Right lobe of liver (tissue), 4 donors: ENCODE measurements around the gene NME3.

Experiments
- POLR2A ChIP-seq: fragments of 450-650 bp; IDR thresholded peaks from one replicate; pipeline ENCODE4 v1.6.1; 2017; ENCODE audit warnings: antibody characterized with exemption, mild to moderate bottlenecking
- TF ChIP-seq, protein P1 (sequence below), 4 donors: fragments of 200-600 bp in 3 of 4; fragments of 450-650 bp in 1 of 4; IDR thresholded peaks; one replicate each; pipeline versions ENCODE4 v1.5.1 to v1.8.0; 2016 to 2022; ENCODE audit warnings: antibody characterized with exemption in 4 of 4, mild to moderate bottlenecking in 2 of 4
- donor health status: DM: no; HTN: no; CAD: no.
- donor health status: DM: no; HTN: no; CAD: no.
- donor health status: DM: no; HTN: yes; CAD: no.

DNA sequence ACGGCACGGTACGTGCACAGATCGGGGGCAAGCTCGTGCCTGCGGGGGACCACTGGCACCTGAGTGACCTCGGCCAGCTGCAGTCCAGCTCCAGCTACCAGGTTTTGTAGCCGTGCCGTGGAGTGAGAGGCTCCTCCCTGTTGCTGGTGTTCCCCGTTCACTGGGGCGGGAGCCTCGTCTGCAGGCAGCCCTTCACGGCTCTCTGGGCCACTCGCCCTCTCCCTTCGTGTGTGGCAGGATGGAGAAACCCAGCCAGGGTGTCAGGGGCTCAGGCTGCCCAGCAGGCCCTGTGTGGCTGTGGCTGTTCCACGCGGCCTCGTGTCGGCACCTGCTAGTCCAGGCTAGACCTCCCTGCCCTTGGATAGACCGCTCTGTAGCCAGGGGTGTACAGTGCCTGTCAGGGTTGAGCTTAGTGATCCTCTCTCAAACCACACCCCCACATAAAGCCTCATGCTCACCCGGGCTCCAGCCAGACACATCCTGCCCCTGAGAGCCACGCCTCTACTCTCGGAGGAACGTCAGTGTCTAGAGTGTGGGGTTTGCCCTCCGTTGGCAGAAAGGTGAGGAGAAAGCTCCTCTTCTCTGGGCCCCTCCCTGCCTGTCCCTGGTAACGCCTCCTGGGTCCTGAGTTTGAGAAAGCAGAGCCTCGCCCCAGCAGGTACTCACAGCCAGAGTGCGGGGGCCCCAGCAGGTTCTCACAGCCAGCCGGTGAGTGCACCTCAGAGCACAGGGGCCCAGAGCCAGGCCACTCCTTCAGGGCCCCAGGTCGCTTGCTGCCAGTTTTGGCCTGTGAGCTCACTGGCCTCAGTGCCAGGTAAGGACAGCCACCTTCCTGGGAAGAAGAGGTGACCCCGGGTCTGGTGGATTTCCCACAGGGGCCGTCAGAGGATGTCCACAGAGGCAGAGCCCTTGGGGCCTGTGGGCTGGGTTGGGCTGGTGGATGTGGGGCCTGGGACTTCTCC, 27.7 kb downstream of the NME3 start:
- TF ChIP-seq, protein P1, sequence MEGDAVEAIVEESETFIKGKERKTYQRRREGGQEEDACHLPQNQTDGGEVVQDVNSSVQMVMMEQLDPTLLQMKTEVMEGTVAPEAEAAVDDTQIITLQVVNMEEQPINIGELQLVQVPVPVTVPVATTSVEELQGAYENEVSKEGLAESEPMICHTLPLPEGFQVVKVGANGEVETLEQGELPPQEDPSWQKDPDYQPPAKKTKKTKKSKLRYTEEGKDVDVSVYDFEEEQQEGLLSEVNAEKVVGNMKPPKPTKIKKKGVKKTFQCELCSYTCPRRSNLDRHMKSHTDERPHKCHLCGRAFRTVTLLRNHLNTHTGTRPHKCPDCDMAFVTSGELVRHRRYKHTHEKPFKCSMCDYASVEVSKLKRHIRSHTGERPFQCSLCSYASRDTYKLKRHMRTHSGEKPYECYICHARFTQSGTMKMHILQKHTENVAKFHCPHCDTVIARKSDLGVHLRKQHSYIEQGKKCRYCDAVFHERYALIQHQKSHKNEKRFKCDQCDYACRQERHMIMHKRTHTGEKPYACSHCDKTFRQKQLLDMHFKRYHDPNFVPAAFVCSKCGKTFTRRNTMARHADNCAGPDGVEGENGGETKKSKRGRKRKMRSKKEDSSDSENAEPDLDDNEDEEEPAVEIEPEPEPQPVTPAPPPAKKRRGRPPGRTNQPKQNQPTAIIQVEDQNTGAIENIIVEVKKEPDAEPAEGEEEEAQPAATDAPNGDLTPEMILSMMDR (IDR thresholded peaks at IDR 0.05): no peak
- TF ChIP-seq POLR2A: no peak
